ENCODE measurements around the gene C17orf100. TPM values are rescaled to one million over a fixed set of nuclear protein-coding genes. Genes with fewer than 3 reads are reported as not detected.

C17orf100 gene
- total RNA-seq, 2 experiments from 2014 or later, result 0.69 to 0.70 TPM

GRCh38 chr17:6677158-6677831, 25.7 kb downstream of the C17orf100 start:
- Histone ChIP-seq H3K27ac (ENCODE audit: low read depth in 1 of 2, low read length in 2 of 2) (no peak overlapping the region), H3K4me3 (ENCODE audit: low read length) (no peak overlapping the region), H3K9me3 (ENCODE audit: control insufficient read depth in 1 of 2, insufficient read depth in 1 of 2, low read length in 2 of 2) (no peaks in the 10 kb centered on the region), H3K4me1 (ENCODE audit: insufficient read depth, low read length) (peaks cover 9% of the 10 kb centered on the region), H3K36me3 (ENCODE audit: insufficient read depth, low read length) (no peaks in the 10 kb centered on the region), H3K27me3 (ENCODE audit: control insufficient read depth in 1 of 2, insufficient read depth in 2 of 2, low read length in 2 of 2) (peaks cover 10 to 32% of the 10 kb centered on the region in 2 experiments)
- DNase-seq (no peak), ATAC-seq (ENCODE audit: poor library complexity) (no peak)
- POLR2A ChIA-PET, result no interaction called here
- no peaks in the 10 kb centered on the region for H3K9me3 Mint-ChIP-seq
- TF ChIP-seq, protein P1, sequence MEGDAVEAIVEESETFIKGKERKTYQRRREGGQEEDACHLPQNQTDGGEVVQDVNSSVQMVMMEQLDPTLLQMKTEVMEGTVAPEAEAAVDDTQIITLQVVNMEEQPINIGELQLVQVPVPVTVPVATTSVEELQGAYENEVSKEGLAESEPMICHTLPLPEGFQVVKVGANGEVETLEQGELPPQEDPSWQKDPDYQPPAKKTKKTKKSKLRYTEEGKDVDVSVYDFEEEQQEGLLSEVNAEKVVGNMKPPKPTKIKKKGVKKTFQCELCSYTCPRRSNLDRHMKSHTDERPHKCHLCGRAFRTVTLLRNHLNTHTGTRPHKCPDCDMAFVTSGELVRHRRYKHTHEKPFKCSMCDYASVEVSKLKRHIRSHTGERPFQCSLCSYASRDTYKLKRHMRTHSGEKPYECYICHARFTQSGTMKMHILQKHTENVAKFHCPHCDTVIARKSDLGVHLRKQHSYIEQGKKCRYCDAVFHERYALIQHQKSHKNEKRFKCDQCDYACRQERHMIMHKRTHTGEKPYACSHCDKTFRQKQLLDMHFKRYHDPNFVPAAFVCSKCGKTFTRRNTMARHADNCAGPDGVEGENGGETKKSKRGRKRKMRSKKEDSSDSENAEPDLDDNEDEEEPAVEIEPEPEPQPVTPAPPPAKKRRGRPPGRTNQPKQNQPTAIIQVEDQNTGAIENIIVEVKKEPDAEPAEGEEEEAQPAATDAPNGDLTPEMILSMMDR (IDR thresholded peaks at IDR 0.05), result no peak
- H3K27me3 Mint-ChIP-seq, result peaks cover 28% of the 10 kb centered on the region
- no peak overlapping the region for H3K4me3 Mint-ChIP-seq
- no peak overlapping the region for H3K27ac Mint-ChIP-seq
- intact Hi-C loops (cut with DNase I, micrococcal nuclease), result no loop called here
- peaks cover 10% of the 10 kb centered on the region for H3K4me1 Mint-ChIP-seq (ENCODE audit: low read depth)
- H3K36me3 Mint-ChIP-seq (ENCODE audit: low read depth), result no peaks in the 10 kb centered on the region
- CTCF ChIA-PET, result no interaction called here

- Histone ChIP-seq H3K27me3 (ENCODE audit: control insufficient read depth in 1 of 2, insufficient read depth in 2 of 2, low read length in 2 of 2) (peaks cover 10 to 34% of the 10 kb centered on the region in 2 experiments), H3K27ac (ENCODE audit: low read depth in 1 of 2, low read length in 2 of 2) (no peak overlapping the region), H3K9me3 (ENCODE audit: control insufficient read depth in 1 of 2, insufficient read depth in 1 of 2, low read length in 2 of 2) (no peaks in the 10 kb centered on the region), H3K4me1 (ENCODE audit: insufficient read depth, low read length) (peaks cover 9% of the 10 kb centered on the region), H3K36me3 (ENCODE audit: insufficient read depth, low read length) (no peaks in the 10 kb centered on the region), H3K4me3 (ENCODE audit: low read length) (no peak overlapping the region)
- DNase-seq (no peak), ATAC-seq (ENCODE audit: poor library complexity) (no peak)
- ChIA-PET POLR2A (no interaction called here), CTCF (no interaction called here)
- TF ChIP-seq, protein P1 (IDR thresholded peaks at IDR 0.05), result no peak
- intact Hi-C loops (cut with DNase I, micrococcal nuclease), result no loop called here
- Mint-ChIP-seq H3K27me3 (peaks cover 35% of the 10 kb centered on the region), H3K4me3 (no peak overlapping the region), H3K4me1 (ENCODE audit: low read depth) (peaks cover 10% of the 10 kb centered on the region), H3K36me3 (ENCODE audit: low read depth) (no peaks in the 10 kb centered on the region), H3K27ac (no peak overlapping the region), H3K9me3 (no peaks in the 10 kb centered on the region)
These were observed 26.4 kb downstream of the C17orf100 start for GRCh38 chr17:6677946-6678345.

DNA sequence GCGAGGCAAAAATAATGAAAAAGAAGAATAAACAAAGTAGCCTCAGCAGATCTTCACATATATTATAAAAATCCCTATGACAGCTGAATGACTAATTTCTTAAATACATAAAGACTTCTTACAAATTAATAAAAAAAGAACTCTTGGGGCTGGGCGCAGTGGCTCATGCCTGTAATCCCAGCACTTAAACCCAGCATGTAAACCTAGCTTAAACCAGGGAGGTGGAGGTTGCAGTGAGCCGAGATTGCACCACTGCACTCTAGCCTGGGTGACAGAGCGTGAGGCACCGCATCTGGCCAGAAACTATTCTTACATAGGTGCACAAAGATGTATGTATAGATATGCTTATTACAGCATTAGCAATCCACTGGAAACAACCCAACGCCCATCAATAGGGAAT, 27.7 kb downstream of the C17orf100 start:
- Mint-ChIP-seq H3K4me3 (no peak overlapping the region), H3K36me3 (ENCODE audit: low read depth) (no peaks in the 10 kb centered on the region), H3K27ac (no peak overlapping the region), H3K4me1 (ENCODE audit: low read depth) (peaks cover 10% of the 10 kb centered on the region), H3K9me3 (no peaks in the 10 kb centered on the region), H3K27me3 (peaks cover 44% of the 10 kb centered on the region)
- Histone ChIP-seq H3K4me3 (ENCODE audit: low read length) (no peak overlapping the region), H3K36me3 (ENCODE audit: insufficient read depth, low read length) (no peaks in the 10 kb centered on the region), H3K27me3 (ENCODE audit: control insufficient read depth in 1 of 2, insufficient read depth in 2 of 2, low read length in 2 of 2) (peaks cover 10 to 36% of the 10 kb centered on the region in 2 experiments), H3K9me3 (ENCODE audit: control insufficient read depth in 1 of 2, insufficient read depth in 1 of 2, low read length in 2 of 2) (no peaks in the 10 kb centered on the region), H3K27ac (ENCODE audit: low read depth in 1 of 2, low read length in 2 of 2) (no peak overlapping the region), H3K4me1 (ENCODE audit: insufficient read depth, low read length) (peaks cover 9% of the 10 kb centered on the region)
- DNase-seq (no peak), ATAC-seq (ENCODE audit: poor library complexity) (no peak)
- intact Hi-C loops (cut with DNase I, micrococcal nuclease), result no loop called here
- POLR2A ChIA-PET, result no interaction called here
- CTCF ChIA-PET, result no interaction called here
- TF ChIP-seq, protein P1 (IDR thresholded peaks at IDR 0.05), result no peak
